ENCODE measurements around the gene APH1B.

The APH1B gene

DNA sequence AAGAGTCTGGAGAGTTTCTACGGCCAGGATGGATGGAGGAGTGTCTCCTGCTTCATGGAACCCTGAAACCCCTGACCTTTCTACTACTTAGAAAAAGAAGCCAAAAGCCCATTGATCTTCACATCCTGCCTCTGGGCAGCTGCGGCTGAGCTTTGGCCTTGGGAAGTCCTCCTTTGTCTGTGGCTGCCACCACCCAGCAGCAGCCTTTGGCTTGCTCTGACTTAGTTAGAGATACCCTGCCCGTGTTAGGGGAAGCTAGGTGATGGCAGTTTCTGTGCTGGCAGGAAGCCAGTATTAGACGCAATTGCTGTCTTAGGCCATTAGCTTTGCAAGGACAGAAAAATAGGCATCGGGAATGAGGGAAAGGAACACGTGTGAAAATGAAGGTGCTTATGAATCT is 18.8 kb downstream of the APH1B start:
- DNase-seq (ENCODE audit: low read depth), result no peak
- TF ChIP-seq, protein P1, sequence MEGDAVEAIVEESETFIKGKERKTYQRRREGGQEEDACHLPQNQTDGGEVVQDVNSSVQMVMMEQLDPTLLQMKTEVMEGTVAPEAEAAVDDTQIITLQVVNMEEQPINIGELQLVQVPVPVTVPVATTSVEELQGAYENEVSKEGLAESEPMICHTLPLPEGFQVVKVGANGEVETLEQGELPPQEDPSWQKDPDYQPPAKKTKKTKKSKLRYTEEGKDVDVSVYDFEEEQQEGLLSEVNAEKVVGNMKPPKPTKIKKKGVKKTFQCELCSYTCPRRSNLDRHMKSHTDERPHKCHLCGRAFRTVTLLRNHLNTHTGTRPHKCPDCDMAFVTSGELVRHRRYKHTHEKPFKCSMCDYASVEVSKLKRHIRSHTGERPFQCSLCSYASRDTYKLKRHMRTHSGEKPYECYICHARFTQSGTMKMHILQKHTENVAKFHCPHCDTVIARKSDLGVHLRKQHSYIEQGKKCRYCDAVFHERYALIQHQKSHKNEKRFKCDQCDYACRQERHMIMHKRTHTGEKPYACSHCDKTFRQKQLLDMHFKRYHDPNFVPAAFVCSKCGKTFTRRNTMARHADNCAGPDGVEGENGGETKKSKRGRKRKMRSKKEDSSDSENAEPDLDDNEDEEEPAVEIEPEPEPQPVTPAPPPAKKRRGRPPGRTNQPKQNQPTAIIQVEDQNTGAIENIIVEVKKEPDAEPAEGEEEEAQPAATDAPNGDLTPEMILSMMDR (IDR thresholded peaks at IDR 0.05; ENCODE audit: low read depth, low read length, missing control alignments), result no peak
- no peak overlapping the region for H3K4me3 ChIP-seq (ENCODE audit: low read depth, low read length)
- in situ Hi-C loops (cut with HindIII; ENCODE audit: low sequenced_read_pairs), result no loop called here

DNA sequence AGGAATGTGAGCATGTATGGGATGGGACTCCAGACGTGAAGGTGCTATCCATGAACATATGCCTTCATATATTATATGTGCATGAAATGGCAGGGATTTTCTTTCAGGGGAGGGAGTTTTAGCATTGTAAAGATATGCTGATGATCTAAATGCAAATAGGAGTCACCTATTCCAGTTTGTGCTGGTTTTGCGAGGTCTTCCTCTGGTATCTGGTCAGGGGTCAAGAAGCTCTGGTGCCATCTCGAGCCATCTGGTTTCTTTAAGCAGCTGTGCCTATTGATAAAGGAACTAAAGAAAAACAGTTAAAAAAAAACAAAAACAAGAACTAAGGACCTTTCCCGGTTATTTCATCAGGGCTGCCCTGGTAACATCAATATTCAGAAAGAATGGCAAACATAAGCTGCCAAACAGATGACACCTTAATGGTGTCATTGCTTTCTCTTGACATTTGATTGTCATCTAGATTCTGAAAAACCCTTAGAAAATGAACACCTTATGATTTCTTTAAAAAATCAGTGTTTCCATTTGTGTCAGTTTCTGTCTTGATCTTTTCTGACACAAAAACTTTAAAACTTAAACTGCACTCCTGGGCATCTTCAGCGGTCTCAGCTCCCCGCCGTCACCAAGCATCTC is 22.7 kb downstream of the APH1B start:
- in situ Hi-C loops (cut with HindIII; ENCODE audit: low sequenced_read_pairs), result no loop called here
- H3K4me3 ChIP-seq (ENCODE audit: low read depth, low read length), result no peak overlapping the region
- no peak for DNase-seq (ENCODE audit: low read depth)
- TF ChIP-seq, protein P1 (IDR thresholded peaks at IDR 0.05; ENCODE audit: low read depth, low read length, missing control alignments), result no peak

DNA sequence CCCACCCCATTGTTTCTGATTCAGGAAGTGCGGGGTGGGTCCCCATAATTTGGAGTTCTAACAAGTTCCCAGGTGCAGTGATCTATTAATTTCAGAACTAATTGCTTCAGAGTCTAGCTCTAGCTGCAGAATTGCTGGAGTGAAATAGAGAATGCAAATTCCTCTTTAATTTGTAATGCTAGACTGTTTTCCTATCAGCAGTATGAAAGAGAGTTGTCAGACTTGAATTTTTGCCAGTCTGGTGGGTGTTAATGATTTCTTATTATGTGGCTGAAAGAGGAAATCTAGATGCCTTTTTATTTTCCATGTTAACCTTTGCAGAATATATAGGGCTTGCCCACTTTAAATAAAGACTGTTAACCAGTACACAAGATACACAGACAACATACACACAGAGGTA is 23.7 kb downstream of the APH1B start:
- in situ Hi-C loops (cut with HindIII; ENCODE audit: low sequenced_read_pairs), result no loop called here
- TF ChIP-seq, protein P1 (IDR thresholded peaks at IDR 0.05; ENCODE audit: low read depth, low read length, missing control alignments), result no peak
- H3K4me3 ChIP-seq (ENCODE audit: low read depth, low read length), result no peak overlapping the region
- DNase-seq (ENCODE audit: low read depth), result no peak

DNA sequence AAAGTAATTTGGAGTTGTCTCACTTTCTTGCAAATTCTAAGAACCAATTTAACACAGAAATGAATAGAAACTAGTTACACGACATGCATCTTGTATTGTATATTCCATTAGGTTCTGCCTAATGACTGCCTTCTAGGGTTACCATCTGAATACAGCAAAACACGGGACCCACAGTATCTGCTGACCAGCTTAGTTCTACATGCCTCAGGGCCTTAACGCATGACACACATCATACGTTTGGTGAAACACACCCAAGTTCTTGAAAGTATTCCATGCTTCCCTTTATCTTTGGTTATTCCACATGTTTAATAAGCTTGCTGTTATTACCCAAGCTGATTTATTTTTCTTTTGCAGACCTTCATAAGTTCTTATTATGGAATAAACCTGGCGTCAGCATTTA is 27.9 kb downstream of the APH1B start:
- no peak overlapping the region for H3K4me3 ChIP-seq (ENCODE audit: low read depth, low read length)
- in situ Hi-C loops (cut with HindIII; ENCODE audit: low sequenced_read_pairs), result loop anchor here (5.0 kb wide), 1 partner anchor 97 kb away; no protein-coding TSS in a partner anchor
- TF ChIP-seq, protein P1 (IDR thresholded peaks at IDR 0.05; ENCODE audit: low read depth, low read length, missing control alignments), result no peak
- no peak for DNase-seq (ENCODE audit: low read depth)

DNA sequence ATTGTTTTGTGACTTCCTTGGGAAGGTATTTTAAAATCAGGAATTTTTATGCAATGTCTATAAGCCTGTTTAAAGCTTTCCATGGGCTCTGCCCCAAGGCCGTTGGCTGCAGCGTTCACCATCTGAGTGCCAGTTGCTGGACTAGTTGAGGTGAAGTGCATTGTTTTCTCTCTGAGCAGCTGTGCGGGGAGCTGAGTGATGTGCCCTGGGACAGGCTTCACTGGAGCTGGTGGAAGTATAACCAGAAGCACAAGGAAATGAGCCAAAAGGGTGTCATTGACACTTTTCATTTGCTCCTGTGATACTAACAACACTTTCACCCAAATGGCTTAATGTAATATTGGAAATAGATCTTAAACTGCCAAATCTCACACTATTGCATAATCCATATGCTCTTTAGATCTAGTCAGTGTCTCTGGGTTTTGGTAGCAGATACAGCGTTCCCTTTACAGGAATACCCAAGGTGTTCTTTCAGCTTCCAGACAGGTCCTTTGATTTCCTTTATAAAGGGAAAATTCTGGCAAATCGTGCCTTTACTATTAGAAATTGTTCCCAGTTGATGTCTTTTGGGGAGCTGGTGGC is 29.2 kb downstream of the APH1B start:
- H3K4me3 ChIP-seq (ENCODE audit: low read depth, low read length), result no peak overlapping the region
- DNase-seq (ENCODE audit: low read depth), result no peak
- TF ChIP-seq, protein P1 (IDR thresholded peaks at IDR 0.05; ENCODE audit: low read depth, low read length, missing control alignments), result no peak
- in situ Hi-C loops (cut with HindIII; ENCODE audit: low sequenced_read_pairs), result loop anchor here (5.0 kb wide), 1 partner anchor 96 kb away; no protein-coding TSS in a partner anchor

DNA sequence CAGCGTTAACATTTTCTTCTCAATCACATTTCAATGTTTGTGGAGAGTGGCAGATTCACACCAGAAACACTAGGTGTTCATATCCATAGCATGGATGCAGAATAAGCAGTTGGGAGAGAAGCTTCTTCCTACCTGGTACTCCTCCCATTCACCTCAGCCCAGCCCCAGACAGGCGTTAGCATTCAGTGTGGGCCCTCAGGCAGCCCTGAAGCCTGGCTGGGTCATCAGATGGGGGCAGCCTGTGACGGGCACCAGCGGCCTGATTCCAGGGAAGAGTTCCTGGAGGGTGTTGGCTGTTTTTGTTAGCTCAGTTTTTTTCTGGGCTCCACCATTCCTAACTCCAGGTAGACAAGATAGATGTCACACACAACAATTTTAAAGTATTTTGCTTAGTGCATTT is 31.1 kb downstream of the APH1B start:
- in situ Hi-C loops (cut with HindIII; ENCODE audit: low sequenced_read_pairs), result loop anchor here (5.0 kb wide), 1 partner anchor 94 kb away; no protein-coding TSS in a partner anchor
- no peak for DNase-seq (ENCODE audit: low read depth)
- no peak overlapping the region for H3K4me3 ChIP-seq (ENCODE audit: low read depth, low read length)
- TF ChIP-seq, protein P1 (IDR thresholded peaks at IDR 0.05; ENCODE audit: low read depth, low read length, missing control alignments), result no peak
